H1 (cell line): Measurements from ENCODE around the gene APAF1. TPM values are rescaled to one million over a fixed set of nuclear protein-coding genes. Genes with fewer than 3 reads are reported as not detected.

Experiments used
- CHD7 ChIP-seq: fragments of 300-600 bp; sonication (generic); IDR thresholded peaks from 2 replicates; pipeline ENCODE4 v1.7.1; 2012; ENCODE audit warnings: low read length, moderate library complexity, mild to moderate bottlenecking, inconsistent platforms; ENCODE audit not compliant: insufficient replicate concordance
- CTCF ChIP-seq, 3 experiments: IDR thresholded peaks; 1 replicate in 2 of 3; 2 replicates in 1 of 3; pipeline versions ENCODE4 v1.5.1 to v1.6.1; 2011; ENCODE audit warnings: low read length in 3 of 3, mild to moderate bottlenecking in 3 of 3, inconsistent platforms in 2 of 3, low read depth in 1 of 3, moderate library complexity in 1 of 3; ENCODE audit not compliant: insufficient read depth in 1 of 3; ENCODE audit errors: control extremely low read depth in 1 of 3
- NRF1 ChIP-seq: IDR thresholded peaks from 2 replicates; pipeline ENCODE4 v1.6.1; 2011; ENCODE audit warnings: mild to moderate bottlenecking, low read depth, low read length, improper control_type of control experiment
- ZNF274 ChIP-seq: IDR thresholded peaks from 2 replicates; pipeline ENCODE4 v1.7.0; 2012; ENCODE audit warnings: low read length, borderline replicate concordance; ENCODE audit errors: extremely low read depth
- polyA plus RNA-seq, 7 experiments: library from polyadenylated mRNA; depleted of rRNA in 3 of 7; stranded (reverse) in 5 of 7; unstranded in 2 of 7; fragments of >200 nt in 5 of 7; fragments of 200-250 nt in 2 of 7; gene quantifications; 1 replicate in 5 of 7; 2 replicates in 1 of 7; 4 replicates in 1 of 7; pipeline versions ENCODE4 v1.2.1 to v1.2.3, GENCODE V29; 2011 to 2013; ENCODE audit warnings: missing spikeins in 2 of 7, mixed read lengths in 2 of 7
- total RNA-seq: library from RNA; stranded (reverse); fragmentation: NEBNext Ultra II Directional; extraction: Animal tissue kit (Norgen Biotek cat#: 25700); gene quantifications from 2 replicates; pipeline ENCODE4 v1.2.1, GENCODE V29; 2021

The APAF1 gene
- total and polyA plus RNA-seq, 2 of the 8 experiments (the other 6 are each of a cell fraction or from before 2014, with no cell fraction given): 4.7 to 22.6 TPM

GRCh38 chr12:98686603-98687002 lies 41.5 kb downstream of the APAF1 start (continued):
- TF ChIP-seq CHD7 (no peak), ZNF274 (no peak), NRF1 (no peak), CTCF (IDR thresholded peaks at IDR 0.05; ENCODE audit: control extremely low read depth in 1 of 3, insufficient read depth in 1 of 3, low read depth in 1 of 3, low read length in 3 of 3) (no peak)
